ENCODE results near the gene GPER1. TPM values are rescaled to one million over a fixed set of nuclear protein-coding genes. Genes with fewer than 3 reads are reported as not detected.

Gene GPER1
- total RNA-seq, 1 experiment from 2014 or later, result 4.9 TPM

Other genes starting within 250 kb of the GPER1 start
- 96.7 and 115 TPM in 2 replicates for gene GET4, start 211.6 kb upstream of the GPER1 start, total RNA-seq (2014; rRNA removed)
- gene ADAP1, start 133.4 kb upstream of the GPER1 start, total RNA-seq (2014; rRNA removed), result 31.2 and 36.4 TPM in 2 replicates
- 11.6 and 12.4 TPM in 2 replicates for gene COX19, start 112.6 kb upstream of the GPER1 start, total RNA-seq (2014; rRNA removed)
- gene CYP2W1, start 104.9 kb upstream of the GPER1 start, total RNA-seq (2014; rRNA removed), result not detected in 2 replicates
- gene GPR146, start 43.6 kb upstream of the GPER1 start, total RNA-seq (2014; rRNA removed), result 2.0 and 2.7 TPM in 2 replicates
- 11.7 and 28.4 TPM in 2 replicates for gene ZFAND2A, start 72.1 kb downstream of the GPER1 start, total RNA-seq (2014; rRNA removed)
- not detected in 2 replicates for gene UNCX, start 144.8 kb downstream of the GPER1 start, total RNA-seq (2014; rRNA removed)

All from PC-3 (cell line).